HEK293 (cell line): ENCODE data around the gene GPBAR1.

Experiments used
- CTCF ChIA-PET: fragments of 350-600 bp; formaldehyde crosslinking; extraction: SDS; loops from one replicate; lab custom pipeline; 2021; ENCODE audit warnings: antibody characterized with exemption; lab: Yijun Ruan, JAX
- POLR2A ChIA-PET: fragments of 300-600 bp; formaldehyde crosslinking; extraction: SDS; loops from one replicate; lab custom pipeline; 2020; ENCODE audit warnings: antibody characterized with exemption, inconsistent platforms; lab: Yijun Ruan, JAX
- H3K27ac ChIP-seq: fragments of 200-500 bp; sonication (Bioruptor generic); 2 replicates; pipeline ENCODE4 v1.5.1; 2014; ENCODE audit warnings: low read depth, low read length, control low read depth, inconsistent platforms; ENCODE audit errors: extremely low read depth
- H3K36me3 ChIP-seq, 2 experiments: fragments of 200-500 bp in 1 of 2; sonication (Bioruptor generic) in 1 of 2; 1 replicate in 1 of 2; 2 replicates in 1 of 2; pipeline ENCODE4 v1.5.1; 2014 to 2017; ENCODE audit warnings: inconsistent platforms in 2 of 2, low read length in 2 of 2; ENCODE audit not compliant: control insufficient read depth in 2 of 2, insufficient read depth in 1 of 2
- H3K4me1 ChIP-seq: fragments of 200-500 bp; sonication (Bioruptor generic); 2 replicates; pipeline ENCODE4 v1.5.1; 2014; ENCODE audit warnings: mild to moderate bottlenecking, low read length, inconsistent platforms; ENCODE audit not compliant: control insufficient read depth, insufficient read depth
- H3K4me3 ChIP-seq: 2 replicates; pipeline ENCODE4 v1.5.1; 2011; ENCODE audit warnings: low read depth, mild to moderate bottlenecking, control low read depth, low read length, moderate library complexity
- H3K9me3 ChIP-seq: fragments of 200-500 bp; sonication (Bioruptor generic); 2 replicates; pipeline ENCODE4 v1.5.1; 2014; ENCODE audit warnings: low read depth, low read length, inconsistent platforms; ENCODE audit not compliant: control insufficient read depth, insufficient read depth
- FEZF1 ChIP-seq: fragments of 450-650 bp; formaldehyde crosslinking; IDR thresholded peaks from 2 replicates; pipeline ENCODE4 v1.5.1; 2016; ENCODE audit warnings: missing biosample characterization, missing genetic modification characterization
- OSR2 ChIP-seq: fragments of 450-650 bp; formaldehyde crosslinking; IDR thresholded peaks from 2 replicates; pipeline ENCODE4 v1.5.1; 2016; ENCODE audit warnings: missing biosample characterization, missing genetic modification characterization
- SP7 ChIP-seq: fragments of 450-650 bp; formaldehyde crosslinking; IDR thresholded peaks from 2 replicates; pipeline ENCODE4 v1.5.1; 2016; ENCODE audit warnings: missing biosample characterization, missing genetic modification characterization
- TCF7L2 ChIP-seq: IDR thresholded peaks from 2 replicates; pipeline ENCODE4 v1.6.1; 2011; ENCODE audit warnings: low read depth, mild to moderate bottlenecking, inconsistent platforms, low read length, moderate library complexity, borderline replicate concordance
- ZNF146 ChIP-seq: fragments of 450-650 bp; formaldehyde crosslinking; IDR thresholded peaks from 2 replicates; pipeline ENCODE4 v1.5.1; 2016; ENCODE audit warnings: missing biosample characterization, missing genetic modification characterization
- ZNF19 ChIP-seq: fragments of 450-650 bp; formaldehyde crosslinking; IDR thresholded peaks from 2 replicates; pipeline ENCODE4; 2016; ENCODE audit warnings: missing biosample characterization, missing genetic modification characterization, low read depth
- ZNF311 ChIP-seq: fragments of 450-650 bp; formaldehyde crosslinking; IDR thresholded peaks from 2 replicates; pipeline ENCODE4 v1.5.1; 2017; ENCODE audit warnings: missing biosample characterization, missing genetic modification characterization, borderline replicate concordance
- ZNF426 ChIP-seq: fragments of 450-650 bp; formaldehyde crosslinking; IDR thresholded peaks from 2 replicates; pipeline ENCODE4 v1.5.1; 2017; ENCODE audit warnings: missing biosample characterization, missing genetic modification characterization, mild to moderate bottlenecking, inconsistent platforms, moderate library complexity
- ZNF473 ChIP-seq: fragments of 450-650 bp; formaldehyde crosslinking; IDR thresholded peaks from 2 replicates; pipeline ENCODE4 v1.5.1; 2017; ENCODE audit warnings: missing biosample characterization, missing genetic modification characterization
- ZNF548 ChIP-seq: fragments of 450-650 bp; formaldehyde crosslinking; IDR thresholded peaks from 2 replicates; pipeline ENCODE4 v1.5.1; 2016; ENCODE audit warnings: missing biosample characterization, missing genetic modification characterization
- ZNF585B ChIP-seq: fragments of 450-650 bp; formaldehyde crosslinking; IDR thresholded peaks from 2 replicates; pipeline ENCODE4 v1.5.1; 2016; ENCODE audit warnings: missing biosample characterization, missing genetic modification characterization
- ZNF654 ChIP-seq: fragments of 450-650 bp; formaldehyde crosslinking; IDR thresholded peaks from 2 replicates; pipeline ENCODE4 v1.5.1; 2016; ENCODE audit warnings: low read depth, missing biosample characterization, missing genetic modification characterization
- TF ChIP-seq, protein P1 (sequence below): fragments of 450-650 bp; formaldehyde crosslinking; IDR thresholded peaks from 2 replicates; pipeline ENCODE4 v1.5.1; 2016; ENCODE audit warnings: missing biosample characterization, missing genetic modification characterization, borderline replicate concordance
- TF ChIP-seq, protein P2 (sequence below): fragments of 450-650 bp; IDR thresholded peaks from 2 replicates; pipeline ENCODE4 v1.5.1; 2018; ENCODE audit warnings: missing biosample characterization, missing genetic modification characterization
- TF ChIP-seq, protein P3 (sequence below): fragments of 450-650 bp; formaldehyde crosslinking; conservative IDR thresholded peaks from 2 replicates; pipeline ENCODE4 v1.5.1; 2016; ENCODE audit warnings: low read depth, missing biosample characterization, missing genetic modification characterization

The GPBAR1 gene

DNA sequence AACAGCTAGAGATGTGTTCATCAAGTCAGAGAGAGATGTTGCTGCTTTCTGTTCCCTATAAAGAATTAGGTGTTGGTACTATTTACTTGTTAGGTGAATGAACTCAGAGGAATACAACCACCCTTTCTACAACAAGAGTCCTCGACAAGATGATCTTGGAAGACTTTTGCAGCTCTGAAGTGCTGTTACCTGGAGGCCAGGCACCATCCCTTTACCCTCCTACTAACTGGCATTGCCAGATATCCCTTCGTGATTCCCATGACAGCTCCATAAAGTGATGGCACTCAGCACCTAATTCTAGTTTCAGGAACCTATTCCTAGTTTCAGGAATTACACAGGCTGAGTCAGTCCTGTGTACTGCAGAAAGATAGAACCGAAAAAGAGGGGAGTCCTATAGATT lies 33.9 kb upstream of the GPBAR1 start:
- CTCF ChIA-PET, result interaction anchor here (0.7 kb wide), 1 partner anchor 59 kb away, joined by 3 read pairs; no protein-coding TSS in a partner anchor
- no peaks in the 10 kb centered on the region for H3K9me3 ChIP-seq
- H3K36me3 ChIP-seq, result peaks cover 34 to 79% of the 10 kb centered on the region in 2 experiments
- peaks cover 21% of the 10 kb centered on the region for H3K4me1 ChIP-seq
- POLR2A ChIA-PET, result interaction anchor here (2.0 kb wide), 1 partner anchor 10 kb away, joined by 9 read pairs; the partner anchor contains the start of gene ARPC2
- TF ChIP-seq ZNF426 (no peak), ZNF548 (tag by site-specific recombination) (no peak), ZNF585B (tag by site-specific recombination) (no peak), ZNF473 (tag by site-specific recombination) (no peak), TCF7L2 (no peak), ZNF146 (tag by site-specific recombination) (no peak), SP7 (tag by site-specific recombination) (no peak), ZNF19 (no peak), ZNF311 (tag by site-specific recombination) (no peak), ZNF654 (tag by site-specific recombination) (no peak), OSR2 (tag by site-specific recombination) (no peak), FEZF1 (tag by site-specific recombination) (no peak)
- TF ChIP-seq, protein P1, sequence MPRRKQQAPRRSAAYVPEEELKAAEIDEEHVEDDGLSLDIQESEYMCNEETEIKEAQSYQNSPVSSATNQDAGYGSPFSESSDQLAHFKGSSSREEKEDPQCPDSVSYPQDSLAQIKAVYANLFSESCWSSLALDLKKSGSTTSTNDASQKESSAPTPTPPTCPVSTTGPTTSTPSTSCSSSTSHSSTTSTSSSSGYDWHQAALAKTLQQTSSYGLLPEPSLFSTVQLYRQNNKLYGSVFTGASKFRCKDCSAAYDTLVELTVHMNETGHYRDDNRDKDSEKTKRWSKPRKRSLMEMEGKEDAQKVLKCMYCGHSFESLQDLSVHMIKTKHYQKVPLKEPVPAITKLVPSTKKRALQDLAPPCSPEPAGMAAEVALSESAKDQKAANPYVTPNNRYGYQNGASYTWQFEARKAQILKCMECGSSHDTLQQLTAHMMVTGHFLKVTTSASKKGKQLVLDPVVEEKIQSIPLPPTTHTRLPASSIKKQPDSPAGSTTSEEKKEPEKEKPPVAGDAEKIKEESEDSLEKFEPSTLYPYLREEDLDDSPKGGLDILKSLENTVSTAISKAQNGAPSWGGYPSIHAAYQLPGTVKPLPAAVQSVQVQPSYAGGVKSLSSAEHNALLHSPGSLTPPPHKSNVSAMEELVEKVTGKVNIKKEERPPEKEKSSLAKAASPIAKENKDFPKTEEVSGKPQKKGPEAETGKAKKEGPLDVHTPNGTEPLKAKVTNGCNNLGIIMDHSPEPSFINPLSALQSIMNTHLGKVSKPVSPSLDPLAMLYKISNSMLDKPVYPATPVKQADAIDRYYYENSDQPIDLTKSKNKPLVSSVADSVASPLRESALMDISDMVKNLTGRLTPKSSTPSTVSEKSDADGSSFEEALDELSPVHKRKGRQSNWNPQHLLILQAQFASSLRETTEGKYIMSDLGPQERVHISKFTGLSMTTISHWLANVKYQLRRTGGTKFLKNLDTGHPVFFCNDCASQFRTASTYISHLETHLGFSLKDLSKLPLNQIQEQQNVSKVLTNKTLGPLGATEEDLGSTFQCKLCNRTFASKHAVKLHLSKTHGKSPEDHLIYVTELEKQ (tag by site-specific recombination), result no peak
- TF ChIP-seq, protein P2, sequence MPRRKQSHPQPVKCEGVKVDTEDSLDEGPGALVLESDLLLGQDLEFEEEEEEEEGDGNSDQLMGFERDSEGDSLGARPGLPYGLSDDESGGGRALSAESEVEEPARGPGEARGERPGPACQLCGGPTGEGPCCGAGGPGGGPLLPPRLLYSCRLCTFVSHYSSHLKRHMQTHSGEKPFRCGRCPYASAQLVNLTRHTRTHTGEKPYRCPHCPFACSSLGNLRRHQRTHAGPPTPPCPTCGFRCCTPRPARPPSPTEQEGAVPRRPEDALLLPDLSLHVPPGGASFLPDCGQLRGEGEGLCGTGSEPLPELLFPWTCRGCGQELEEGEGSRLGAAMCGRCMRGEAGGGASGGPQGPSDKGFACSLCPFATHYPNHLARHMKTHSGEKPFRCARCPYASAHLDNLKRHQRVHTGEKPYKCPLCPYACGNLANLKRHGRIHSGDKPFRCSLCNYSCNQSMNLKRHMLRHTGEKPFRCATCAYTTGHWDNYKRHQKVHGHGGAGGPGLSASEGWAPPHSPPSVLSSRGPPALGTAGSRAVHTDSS, result no peak
- TF ChIP-seq, protein P3, sequence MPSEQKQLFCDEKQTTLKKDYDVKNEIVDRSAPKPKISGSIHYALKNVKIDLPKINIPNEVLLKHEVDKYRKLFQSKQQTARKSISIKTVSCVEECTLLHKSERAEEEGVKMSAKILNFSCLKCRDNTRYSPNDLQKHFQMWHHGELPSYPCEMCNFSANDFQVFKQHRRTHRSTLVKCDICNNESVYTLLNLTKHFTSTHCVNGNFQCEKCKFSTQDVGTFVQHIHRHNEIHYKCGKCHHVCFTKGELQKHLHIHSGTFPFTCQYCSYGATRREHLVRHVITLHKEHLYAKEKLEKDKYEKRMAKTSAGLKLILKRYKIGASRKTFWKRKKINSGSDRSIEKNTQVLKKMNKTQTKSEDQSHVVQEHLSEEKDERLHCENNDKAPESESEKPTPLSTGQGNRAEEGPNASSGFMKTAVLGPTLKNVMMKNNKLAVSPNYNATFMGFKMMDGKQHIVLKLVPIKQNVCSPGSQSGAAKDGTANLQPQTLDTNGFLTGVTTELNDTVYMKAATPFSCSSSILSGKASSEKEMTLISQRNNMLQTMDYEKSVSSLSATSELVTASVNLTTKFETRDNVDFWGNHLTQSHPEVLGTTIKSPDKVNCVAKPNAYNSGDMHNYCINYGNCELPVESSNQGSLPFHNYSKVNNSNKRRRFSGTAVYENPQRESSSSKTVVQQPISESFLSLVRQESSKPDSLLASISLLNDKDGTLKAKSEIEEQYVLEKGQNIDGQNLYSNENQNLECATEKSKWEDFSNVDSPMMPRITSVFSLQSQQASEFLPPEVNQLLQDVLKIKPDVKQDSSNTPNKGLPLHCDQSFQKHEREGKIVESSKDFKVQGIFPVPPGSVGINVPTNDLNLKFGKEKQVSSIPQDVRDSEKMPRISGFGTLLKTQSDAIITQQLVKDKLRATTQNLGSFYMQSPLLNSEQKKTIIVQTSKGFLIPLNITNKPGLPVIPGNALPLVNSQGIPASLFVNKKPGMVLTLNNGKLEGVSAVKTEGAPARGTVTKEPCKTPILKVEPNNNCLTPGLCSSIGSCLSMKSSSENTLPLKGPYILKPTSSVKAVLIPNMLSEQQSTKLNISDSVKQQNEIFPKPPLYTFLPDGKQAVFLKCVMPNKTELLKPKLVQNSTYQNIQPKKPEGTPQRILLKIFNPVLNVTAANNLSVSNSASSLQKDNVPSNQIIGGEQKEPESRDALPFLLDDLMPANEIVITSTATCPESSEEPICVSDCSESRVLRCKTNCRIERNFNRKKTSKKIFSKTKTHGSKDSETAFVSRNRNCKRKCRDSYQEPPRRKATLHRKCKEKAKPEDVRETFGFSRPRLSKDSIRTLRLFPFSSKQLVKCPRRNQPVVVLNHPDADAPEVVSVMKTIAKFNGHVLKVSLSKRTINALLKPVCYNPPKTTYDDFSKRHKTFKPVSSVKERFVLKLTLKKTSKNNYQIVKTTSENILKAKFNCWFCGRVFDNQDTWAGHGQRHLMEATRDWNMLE (tag by site-specific recombination), result no peak
- no peak overlapping the region for H3K4me3 ChIP-seq
- no peak overlapping the region for H3K27ac ChIP-seq
